HG03196 (cell line): ENCODE data around the gene CHST13.

Experiments
- ATAC-seq: cut with Tn5 transposase; IDR thresholded peaks from one replicate; pipeline ENCODE4 v1.9.1; 2021; ENCODE audit not compliant: unreplicated experiment

CHST13 gene

DNA sequence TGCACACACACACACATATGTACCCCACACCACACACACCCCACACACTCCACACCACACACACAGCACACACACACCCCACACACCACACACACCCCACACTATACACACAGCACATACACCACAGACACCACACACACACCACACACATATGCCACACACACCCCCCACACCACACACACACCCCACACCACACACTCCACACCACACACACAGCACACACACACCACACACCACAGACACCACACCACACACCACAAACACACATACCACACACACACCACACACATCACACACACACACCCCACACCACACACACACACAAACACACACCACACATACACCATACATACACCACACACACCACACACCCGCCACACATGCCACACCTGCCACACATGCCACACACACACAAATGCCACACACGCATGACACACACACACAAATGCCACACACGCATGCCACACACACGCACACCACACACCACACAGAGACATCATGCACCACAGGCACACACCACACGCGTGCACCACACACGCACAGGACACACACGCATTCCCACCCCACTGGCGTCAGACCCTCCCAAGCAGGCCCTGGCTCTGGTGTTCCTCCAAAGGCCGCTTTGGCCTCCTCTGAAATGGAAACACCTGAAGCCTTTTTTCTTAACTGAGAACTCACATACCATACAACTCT is 15.7 kb downstream of the CHST13 start:
- ATAC-seq: no peak

DNA sequence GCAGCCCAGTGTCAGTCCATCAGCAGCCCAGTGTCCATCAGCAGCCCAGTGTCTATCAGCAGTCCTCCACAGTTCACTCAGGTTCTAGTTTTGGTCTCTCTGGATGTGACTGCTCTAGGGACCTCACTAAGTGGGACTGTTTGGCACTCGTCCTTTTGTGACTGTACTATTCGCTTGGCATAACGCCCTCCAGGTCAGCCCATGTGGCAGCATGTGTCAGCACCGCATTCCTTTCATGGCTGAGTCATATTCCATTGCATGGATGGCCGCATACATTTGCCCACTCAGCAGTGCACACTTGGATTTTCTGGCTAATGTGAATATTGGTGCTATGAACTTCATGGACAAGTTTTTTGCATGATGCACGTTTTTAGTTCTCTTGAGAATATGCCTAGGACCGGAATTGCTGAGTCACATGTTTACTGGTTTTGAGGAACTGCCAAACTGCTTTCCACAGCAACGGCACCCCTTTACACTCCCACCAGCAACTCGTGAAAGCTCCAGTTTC is 16.4 kb downstream of the CHST13 start:
- ATAC-seq: no peak

DNA sequence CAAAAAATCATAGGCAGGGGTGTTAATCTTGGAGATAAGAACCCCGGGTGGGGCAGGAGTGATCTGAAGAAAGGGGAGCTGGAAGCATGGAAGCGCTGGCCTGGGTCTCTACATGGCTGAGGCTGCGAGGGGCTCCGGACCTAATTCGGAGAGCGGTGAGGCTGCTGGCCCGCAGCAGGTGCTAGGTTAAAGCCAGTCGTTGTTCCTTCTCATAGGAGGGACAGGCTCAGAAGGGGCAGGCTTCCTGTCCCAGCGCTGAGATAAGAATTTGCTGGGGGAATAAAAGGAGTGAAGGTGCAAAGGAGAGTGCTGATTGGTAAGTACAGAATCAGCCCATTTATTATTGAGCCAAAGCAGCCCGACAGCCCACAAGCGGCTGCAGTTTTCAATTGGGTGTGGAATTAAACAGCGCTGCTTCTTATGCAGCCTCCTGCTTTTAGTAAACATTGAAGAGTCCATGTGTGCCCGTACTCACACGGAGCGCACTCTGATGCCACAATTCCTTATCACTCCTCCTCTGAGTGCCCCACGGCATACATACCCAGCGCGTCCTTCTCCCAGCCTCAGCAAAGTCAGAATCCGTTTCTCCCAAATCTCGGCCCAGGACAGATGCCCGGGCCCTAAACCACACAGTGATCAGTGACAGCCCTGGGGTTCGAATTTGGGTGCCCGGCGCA is 17.1 kb downstream of the CHST13 start:
- no peak for ATAC-seq

DNA sequence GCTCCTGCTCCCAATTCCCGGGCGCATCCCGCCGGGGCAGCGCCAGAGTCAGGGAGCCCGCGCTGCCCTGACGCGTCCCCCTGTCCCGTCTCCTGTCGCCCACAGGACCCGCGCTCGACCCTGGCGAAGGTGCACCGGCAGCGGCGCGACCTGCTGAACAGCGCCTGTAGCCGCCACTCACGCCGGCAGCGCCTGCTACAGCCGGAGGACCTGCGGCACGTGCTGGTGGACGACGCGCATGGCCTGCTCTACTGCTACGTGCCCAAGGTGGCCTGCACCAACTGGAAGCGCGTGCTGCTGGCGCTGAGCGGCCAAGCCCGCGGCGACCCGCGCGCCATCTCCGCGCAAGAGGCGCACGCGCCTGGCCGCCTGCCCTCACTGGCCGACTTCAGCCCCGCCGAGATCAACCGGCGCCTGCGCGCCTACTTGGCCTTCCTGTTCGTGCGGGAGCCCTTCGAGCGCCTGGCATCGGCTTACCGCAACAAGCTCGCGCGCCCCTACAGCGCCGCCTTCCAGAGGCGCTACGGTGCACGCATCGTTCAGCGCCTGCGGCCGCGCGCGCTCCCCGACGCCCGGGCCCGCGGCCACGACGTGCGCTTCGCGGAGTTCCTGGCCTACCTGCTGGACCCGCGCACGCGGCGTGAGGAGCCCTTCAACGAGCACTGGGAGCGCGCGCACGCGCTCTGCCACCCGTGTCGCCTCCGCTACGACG is 17.8 kb downstream of the CHST13 start:
- no peak for ATAC-seq

DNA sequence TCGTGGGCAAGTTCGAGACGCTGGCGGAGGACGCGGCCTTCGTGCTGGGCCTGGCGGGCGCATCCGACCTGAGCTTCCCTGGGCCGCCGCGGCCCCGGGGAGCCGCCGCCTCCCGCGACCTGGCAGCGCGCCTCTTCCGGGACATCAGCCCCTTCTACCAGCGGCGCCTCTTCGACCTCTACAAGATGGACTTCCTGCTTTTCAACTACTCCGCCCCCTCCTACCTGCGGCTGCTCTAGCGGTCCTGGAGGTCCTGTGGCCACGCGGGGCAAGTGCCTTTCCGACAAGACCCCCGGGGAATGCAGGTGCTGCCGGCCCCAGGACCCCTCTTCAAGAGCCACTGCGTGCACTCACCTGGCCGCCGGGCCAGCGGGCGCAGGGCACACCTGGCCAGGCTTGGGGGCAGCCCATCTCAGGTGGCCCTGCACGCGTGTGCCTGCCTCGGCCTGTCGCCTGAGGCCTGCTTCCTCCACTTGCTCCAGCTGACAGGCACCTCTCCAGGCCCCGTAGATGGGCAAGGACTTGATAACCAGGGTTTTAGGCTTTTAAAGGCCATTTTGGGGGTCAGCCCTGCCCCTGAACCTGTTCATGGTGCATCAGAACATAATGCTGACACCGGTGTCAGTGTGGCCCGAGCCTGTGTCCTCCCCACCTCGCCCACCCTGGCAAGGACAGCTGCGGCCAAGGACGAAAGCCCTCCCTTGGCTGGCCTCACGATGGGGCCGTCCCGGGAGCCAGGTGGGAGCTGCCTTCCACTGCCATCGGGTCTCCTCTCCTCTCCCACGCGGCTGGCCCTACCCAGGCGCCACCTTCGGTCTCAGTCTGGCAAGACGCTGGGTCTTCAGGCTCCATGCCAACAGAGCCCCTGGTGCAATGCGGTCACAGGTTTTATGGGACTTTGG is 18.6 kb downstream of the CHST13 start:
- ATAC-seq: no peak

DNA sequence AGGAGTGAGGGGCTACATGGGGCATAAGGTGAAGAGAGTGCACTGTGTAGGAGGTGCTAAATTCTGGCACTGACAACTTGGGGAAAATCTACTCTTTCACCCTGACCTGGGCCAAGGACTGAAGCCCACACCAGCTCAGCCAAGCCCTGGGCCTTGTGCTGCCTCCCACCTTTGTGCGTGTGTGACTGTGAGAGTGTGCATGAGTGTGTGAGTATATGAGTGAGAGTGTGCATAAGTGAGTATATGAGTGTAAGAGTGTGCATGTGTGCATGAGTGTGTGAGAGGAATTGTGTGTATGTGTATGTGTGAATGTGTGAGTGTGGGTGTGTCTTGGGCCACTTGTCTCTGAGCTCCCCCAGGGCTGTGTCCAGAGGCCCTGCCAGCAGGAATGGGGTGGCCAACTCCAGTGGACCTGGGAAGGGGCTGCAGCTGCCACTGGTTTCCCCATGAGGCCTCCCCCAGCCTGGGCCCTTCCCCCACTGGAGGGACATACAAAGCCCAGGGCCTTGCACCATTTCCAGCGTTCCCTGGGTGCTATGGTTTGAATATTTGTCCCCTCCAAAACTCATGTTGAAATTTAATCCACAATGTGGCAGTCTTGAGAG is 19.6 kb downstream of the CHST13 start:
- no peak for ATAC-seq

DNA sequence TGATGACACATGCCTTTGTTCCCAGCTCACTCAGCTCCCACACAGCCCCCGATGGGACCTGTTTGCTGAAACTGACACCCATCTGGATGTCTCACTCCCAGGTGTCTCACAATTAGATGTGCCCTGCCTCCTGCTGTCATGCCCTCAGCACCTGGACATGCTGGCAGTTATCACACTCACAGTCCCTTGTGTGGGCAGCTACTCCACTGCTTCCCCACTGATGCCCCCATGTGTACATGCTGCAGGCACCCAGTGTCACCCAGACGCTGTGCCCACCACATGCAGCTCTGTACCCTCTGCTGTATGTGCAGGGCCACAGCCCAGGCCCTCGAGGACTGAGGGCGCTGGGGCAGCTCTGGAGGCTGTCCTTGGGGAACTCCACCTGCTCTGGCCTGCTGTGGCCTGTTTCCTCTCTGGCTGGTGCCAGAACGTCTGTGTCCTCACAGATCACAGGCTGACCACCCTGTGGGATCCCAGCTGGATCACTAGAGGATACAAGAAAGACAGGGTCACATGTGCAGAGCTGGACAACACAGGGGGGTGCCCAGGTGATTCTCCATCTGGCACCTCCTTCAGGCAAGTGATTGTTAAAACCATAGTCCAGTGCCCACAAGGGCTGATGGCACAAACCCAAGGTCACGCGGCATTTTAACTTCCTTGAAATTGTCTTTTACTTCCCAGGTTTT is 20.8 kb downstream of the CHST13 start:
- no peak for ATAC-seq

DNA sequence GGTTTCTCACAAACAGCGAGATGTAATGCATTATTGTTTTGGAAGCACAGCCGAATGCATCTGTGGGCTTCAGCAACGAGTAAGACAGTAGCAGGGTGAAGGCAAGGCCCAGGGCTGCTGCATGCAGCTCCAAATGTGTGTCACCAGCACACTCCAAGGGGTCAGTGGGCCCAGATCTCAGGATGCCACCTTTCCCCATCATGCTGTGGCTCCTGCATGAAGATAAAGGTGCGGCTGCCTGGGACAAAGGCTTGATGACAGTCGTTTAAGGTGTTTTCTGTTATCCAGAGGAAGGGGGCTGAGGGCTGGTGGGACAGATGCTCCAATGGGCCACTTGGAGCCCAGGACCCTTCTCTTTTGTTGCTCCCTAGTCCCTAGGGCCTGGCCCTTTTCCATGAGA is 21.6 kb downstream of the CHST13 start:
- ATAC-seq: no peak

DNA sequence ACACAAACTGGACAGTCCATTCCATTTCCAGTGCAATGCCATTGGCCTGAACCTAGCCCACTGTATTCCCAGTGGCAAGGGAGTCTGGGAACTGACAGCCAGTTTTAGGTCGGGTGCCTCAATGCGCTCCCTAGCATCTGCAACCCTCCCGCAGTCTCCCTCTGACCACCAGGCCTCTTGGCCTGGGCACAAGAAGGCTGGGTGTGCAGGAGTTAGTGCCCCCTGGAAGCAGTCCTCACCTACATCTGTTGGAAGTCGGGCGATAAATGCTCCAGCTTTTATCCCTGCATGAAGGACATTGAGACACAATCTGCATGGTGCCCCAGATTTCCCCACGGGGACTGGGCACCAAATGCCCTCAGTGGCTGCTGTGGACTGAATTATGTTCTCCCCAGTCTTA is 22.1 kb downstream of the CHST13 start:
- ATAC-seq: no peak

DNA sequence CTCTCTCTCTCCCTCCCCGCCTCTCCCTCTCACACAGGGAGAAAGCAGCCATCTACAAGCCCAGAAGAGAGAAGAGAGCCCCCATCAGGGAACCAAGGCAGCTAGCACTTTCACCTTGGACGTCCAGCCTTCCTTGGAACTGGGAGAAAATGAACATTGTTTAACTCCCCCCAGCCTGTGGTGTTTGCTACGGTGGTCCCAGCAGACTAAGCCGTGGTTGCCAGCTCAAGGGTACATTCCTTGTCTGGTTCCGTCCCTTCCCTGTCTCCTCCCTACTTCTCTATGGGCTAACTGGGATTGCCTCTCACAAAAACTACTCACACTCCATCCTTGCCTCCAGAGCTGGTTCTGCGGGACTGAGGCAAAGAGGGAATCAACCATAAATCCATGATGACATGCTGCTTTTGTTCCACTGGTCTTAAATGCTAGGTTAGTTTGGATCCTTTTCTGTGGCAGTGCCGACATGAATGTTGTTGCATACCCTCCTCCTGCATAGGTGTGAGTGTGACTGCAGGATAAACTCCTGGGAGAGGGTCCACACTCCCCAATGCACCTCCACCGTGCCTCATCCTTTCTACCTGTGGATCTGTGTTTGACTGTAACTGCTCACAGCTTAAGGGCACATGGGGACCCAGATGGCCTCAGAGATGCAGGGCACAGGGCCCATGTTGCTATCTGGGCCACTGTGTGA is 22.7 kb downstream of the CHST13 start:
- no peak for ATAC-seq

DNA sequence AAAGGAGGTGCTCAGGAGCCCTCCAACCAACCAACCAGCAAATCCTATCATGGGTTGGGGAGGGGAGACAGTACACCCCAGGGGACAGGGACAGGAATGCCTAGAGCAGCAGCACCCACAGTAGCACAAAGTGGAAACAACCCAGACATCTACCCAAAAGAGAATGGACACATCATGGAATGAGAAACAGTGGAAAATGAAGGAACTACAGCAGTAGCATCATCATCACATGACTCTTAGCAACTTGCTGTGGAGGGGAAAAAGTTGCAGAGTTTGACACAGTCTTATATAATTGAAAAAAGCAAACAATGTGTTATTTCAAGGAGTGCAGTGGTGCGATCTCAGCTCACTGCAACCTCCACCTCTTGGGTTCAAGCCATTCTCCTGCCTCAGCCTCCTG is 23.8 kb downstream of the CHST13 start:
- no peak for ATAC-seq

DNA sequence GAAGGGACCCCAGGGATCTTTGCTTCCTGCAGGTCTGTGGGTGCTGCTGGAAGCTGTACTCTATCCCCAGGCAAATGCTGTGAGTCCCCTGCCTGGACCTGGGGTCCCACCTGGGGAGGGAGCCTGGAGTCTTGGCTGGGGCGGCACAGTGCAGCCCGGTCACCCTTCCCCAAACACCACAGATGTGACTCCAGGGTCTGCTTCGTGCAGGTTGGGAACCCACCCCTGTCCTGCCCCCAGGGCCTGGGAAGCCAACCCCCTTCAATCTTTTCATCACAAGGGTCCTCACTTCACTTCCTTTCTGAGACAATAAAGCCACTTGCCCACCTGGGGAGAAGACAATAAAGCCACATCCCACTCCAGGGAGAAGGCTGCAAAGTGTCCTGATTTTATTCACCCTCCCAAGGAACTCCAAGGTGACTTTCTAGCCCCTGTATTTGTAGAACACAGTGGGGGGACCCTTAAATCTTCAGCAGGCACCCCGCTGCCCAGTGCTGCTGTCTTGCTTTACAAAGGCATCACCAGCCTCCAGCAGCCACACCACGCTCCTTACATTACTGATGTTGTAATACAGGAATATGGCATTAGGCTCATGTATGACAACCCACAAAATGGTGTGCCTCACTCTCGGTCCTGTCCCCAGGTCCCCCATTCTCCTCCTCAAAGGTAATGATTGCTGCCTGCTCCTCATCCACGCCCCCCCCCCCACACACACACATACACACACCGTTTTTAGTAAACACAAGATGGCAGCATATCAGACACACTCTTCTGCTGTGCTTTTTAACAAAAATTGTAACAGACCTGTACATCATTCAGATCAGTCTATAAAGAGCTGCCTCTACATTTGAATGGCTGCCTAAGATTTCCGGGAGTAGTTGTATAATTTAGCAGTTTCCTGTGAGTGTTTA is 24.9 kb downstream of the CHST13 start:
- ATAC-seq: no peak

DNA sequence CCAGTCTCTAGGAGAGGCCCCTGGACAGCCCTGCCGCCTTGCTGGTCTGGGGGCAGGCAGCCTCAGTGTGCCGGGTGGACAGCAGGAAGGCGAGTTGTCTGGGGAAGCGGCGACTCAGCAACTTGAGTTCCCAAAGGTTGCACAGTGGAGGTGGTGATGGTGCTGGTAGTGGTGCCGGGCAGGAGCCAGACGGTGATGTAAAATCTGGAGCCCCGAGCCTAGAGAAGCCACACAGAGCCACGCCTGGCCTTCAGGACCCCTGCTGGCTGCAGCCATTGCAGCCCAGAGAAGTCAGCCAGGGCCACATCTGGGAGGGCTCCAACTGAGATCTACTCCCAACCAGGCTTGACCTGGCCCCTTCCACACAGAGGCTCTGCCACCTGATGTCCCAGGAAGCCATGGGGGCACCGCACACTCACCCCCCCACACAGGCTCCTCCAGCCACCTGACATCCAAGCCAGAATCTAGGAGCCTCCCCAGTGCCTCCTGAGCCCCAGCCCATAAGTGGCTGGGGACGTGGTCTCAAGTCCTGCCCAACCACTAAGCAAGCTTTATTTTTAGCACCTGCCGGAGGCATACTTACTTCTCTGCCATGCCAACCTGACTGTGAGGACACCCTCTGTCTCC is 26.0 kb downstream of the CHST13 start:
- ATAC-seq: no peak

DNA sequence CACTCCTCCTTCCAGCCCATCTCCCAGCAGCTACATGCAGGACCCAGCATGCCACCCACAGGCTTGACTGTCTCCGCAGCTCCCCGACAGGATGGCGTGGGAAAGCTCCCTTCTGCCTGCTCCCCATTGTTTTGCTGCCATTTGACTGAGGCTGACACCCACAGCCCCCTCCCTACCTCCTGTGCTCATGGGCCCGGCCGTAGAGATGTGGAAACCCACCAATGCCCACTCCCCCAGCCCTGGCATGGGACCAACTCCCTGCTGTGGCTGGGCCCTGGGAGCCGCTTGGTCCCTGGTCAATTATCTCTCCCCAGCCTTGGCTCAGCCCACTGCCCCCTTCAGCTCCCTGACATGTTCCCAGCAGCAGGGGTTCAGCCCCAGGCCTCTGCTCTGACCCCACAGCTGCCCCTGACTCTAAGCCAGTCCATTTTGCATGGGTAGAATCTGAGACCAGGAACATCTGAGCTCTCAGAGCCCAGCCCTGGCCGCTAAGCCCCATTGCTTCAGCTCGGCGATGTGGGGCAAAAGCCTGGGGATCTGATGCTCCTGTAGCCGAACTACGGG is 26.6 kb downstream of the CHST13 start:
- no peak for ATAC-seq

DNA sequence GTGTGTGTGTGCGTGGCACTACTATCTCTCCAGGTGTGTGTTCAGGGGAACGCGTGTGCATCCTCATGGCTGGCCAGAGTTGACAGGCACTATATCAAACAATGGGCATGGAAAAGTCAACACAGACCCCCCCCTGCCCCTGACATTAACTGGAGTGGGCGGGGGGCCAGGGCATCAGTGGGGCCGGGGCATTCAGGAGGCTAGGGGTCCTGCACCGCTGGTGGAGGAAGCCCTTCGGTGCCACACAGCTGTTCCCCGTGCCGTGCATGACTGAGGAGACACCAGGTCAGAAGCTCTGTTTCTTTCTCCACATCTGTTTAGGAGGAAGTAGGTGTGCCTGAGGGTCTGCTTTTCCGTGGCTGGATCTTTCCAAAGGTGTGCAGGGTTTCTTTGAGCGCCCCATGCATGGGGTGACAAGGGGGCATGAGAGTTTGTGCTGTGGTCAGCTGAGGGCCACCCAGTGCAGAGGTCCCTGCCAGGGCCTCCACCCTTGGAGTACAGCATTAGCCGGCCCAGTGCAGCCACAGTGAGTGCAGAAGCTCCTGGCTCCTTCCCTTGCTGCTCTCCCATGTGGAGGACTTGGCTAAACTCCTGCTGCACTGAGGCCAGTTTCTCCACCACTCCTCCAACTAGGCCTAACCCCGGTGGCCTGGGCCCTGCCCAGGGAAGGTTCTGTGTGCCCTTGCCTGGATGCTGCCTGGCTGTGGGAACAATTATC is 27.3 kb downstream of the CHST13 start:
- ATAC-seq: no peak

DNA sequence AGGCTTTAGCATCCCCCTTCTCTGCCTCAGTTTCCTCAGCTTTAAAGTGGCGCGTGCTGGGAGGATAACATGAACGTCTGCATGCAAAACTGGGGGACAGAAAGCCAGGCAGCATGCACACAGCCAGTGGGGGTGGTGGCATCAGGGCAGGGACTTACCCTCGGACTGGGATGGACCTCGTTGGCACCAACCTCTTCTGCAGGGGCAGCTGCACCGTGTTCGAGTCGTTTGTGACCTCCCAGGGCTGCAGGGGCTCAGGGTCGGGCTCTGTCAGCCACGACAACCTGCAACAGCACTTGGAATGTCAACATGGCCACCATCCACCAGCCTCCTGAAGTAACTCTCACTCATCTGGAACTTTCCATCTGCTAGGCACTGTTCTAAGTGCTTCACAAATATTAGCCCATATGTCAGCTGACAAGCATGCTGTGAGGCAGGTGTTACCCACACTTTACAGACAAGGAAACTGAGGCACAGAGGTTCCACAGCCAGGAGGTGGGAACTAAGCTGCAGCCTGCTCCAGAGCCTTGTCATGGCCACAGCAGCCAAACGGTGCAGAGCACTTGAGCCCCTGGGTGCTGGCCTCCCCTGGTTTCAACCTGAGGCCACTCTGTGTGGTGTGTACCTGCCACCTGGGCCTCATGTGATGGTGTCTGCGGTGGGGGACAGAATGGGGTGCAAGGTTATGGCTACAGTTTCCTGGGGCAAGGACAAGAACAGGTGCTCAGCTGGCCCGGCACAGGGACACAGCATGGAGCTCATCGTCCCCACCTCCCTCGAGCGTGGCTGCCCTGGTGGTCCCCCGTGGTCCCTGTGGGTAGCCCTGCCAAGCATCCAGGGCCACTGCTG is 28.1 kb downstream of the CHST13 start:
- ATAC-seq: no peak
